Stimulated activated CD8-positive, alpha-beta memory T cell treated with anti-CD3 and anti-CD28 coated beads, Interleukin-4, amount 100 ng/mL, for 24 hours (primary cell): ENCODE data around the gene SNX19.
"Not testable (repeated sequence)": the region's sequence is repeated elsewhere in the genome, so short reads cannot be mapped to it uniquely, and the experiment has no call there.

Experiments used
- DNase-seq: peaks from one replicate; pipeline ENCODE4 v3.0.0-alpha.2; 2020; ENCODE audit warnings: low read depth

The SNX19 gene

DNA sequence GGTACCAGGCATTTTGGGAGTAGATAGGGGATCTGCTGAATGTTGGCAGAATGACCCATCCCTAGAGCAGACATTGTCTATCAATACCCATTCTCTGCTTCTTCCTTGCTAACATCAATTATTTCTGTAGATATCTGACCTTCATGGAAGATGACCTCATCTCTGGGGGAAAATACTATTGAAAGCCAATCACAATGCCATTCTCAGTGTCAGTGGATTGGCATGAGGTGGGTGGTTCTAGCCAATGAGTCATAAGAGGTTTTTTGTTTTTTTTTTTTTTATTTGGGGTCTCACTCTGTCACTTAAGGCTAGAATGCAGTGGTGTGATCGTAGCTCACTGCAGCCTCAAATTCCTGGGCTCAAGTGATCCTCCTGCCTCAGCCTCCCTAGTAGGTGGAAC lies 42.5 kb downstream of the SNX19 start:
- DNase-seq, result no peak

DNA sequence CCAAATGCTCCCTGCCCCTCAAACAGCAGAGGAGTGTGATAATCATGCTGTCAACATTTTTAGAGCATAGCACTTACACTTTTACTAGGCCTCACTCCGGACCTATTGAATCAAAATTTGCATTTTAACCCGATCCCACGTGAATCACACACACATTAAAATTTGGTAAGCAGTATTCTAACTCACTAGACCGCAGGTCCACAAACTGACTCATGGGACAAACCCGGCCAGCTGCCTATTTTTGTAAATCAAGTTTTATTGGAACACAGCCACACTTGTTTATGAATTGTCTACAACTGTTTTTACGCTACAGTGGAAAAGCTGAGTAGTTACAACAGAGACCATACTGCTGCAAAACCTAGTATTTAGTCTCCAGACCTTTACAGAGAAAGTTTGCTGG lies 43.3 kb downstream of the SNX19 start:
- DNase-seq, result no peak

DNA sequence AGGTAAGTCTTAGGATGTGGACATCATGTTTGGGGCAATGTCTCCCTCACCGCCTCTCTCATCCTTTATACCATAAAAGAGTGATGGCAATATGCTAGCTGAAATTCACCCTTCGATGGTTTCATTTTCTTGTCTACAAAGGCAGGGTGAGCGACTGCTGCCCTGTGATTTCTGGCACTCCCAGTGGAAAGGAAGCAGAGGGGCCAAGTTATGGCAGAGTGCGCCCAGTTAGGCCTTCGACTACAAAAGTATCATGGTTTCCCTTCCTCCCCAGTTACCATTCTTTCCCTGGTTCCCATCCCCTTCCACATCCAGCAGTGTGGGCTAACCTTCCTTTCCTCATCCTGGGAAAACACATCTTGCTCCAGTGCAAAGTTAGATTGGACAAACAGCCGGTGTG lies 43.8 kb downstream of the SNX19 start:
- no peak for DNase-seq

DNA sequence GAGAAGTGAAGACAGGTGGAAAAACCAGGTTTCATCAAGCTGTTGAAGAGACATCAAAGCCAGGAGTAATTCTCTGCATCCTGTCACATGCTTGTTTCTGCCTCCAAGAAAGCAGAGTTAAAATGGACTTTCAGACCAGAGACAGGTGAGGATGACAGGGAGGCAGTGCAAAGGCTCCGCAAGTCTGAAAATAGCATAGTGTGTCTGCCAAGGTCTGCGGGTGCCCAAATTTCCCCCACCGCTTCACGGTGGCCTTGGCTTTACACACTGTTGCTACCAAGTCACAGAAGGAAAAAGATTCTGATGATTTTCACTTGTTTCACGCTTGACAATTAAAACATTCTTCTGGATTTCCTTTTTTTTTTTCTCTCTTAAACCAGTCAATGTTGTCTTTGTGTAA lies 44.2 kb downstream of the SNX19 start:
- no peak for DNase-seq

DNA sequence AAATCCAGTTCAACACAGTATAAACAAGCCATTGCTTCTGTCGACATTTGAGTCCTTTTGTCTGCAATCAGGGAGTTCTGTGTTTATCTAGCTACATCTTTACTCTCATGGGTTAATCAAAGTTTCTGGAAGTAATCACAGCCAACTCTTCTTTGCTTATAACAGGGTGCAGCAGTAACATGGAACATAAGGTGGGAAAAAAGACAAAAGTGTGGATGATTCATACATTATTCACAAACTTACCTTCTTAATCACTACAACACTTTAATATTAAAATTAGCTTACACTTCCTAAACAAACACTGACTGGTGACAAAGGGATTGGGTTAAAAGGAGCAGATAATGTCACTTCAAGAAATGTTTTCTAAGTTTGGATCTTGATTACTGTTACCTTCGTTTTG lies 44.7 kb downstream of the SNX19 start:
- no peak for DNase-seq

DNA sequence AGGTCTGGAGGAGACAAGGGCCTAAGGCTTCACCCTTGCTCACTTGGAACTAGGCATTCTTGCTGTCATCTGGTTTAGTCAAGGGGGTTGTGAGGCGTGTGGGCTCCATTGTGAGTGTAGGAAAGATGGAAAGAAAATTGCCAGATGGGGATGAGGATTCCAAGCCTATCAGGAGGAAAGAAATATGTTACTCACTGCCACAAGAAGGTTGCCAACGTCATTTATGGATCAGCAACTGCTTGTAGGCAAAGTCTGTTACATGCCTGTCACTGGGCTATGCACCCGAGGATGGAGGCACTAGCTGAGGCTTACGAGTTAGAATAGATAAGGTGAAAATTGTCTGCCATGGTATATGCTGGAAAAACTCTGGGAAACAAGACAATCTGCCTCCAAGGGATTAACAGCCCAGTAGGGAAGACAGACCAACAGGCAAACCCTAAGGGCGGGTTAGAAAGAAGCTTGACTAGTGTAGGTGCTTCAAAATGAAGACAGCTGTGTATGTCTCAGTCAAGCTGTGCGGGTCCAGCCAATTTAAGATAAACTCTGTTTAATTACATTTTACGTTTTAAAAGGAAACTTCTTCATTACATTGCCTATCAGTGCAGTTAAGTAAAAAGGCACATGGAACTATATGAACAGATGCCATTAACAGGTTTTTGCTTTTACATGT lies 47.4 kb downstream of the SNX19 start:
- DNase-seq, result no peak

DNA sequence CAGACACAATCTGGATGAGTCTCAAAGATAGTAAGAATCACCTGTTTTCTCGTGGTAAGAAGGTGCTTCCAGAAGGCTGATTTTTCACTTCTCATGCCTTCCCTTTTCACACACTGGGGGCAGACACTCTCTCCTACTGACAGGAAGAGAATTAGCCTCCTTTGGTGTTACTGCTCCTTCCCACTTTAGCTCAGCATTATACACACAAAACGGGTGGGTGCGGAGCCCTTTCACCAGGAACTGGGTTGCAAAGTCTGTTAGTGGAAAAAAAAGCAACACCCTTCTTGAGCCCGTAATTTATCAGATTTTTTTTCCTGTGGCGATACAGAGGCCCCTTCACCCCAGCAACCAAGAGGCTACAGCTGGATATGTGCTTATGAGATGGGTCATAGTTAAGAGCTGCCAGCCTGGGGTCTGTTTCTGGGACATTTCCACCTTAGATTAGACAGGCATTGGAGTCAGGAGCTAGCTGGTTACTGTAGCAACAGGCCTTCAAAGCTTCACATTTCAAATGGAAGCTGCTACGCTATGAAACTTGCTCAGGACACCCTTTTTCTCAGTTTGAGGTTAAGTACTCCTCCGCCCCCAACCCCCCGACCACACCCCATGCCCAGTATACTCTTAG lies 48.1 kb downstream of the SNX19 start:
- DNase-seq, result no peak

DNA sequence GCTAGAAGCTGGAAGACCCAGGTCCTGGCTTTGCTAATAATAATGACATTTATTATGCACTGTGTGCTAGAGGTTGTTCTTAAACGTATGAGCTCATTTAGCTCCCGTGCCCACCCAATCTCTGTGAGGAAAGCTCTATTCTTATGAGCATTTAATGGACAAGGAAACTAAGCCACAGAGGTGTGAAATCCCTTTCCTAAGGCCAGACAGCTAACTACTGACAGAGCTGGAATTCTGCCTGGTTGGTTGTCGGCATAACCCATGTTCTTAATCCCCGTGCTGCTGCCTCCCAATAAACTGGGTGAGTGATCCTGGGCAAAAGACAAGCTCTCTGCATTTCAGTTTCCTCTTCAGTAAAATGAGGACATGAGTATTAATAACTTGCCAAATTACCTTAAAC lies 49.4 kb downstream of the SNX19 start:
- no peak for DNase-seq

DNA sequence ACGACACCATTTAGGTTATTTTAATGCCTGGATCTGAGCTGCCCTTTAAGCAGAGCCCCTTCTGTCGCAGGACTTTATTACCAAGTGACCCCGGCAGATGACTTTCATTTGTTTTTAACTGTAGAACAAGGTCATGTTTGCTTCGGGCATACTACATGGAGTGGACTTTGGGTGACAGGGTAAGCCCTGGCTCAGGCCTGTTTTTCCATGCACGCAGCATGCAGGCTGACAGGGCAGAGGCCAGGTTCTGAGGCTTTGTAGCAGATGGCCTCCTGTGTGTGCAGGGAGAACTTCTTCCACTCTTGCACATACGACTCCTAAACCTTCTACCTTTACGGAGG lies 50.5 kb downstream of the SNX19 start:
- no peak for DNase-seq

DNA sequence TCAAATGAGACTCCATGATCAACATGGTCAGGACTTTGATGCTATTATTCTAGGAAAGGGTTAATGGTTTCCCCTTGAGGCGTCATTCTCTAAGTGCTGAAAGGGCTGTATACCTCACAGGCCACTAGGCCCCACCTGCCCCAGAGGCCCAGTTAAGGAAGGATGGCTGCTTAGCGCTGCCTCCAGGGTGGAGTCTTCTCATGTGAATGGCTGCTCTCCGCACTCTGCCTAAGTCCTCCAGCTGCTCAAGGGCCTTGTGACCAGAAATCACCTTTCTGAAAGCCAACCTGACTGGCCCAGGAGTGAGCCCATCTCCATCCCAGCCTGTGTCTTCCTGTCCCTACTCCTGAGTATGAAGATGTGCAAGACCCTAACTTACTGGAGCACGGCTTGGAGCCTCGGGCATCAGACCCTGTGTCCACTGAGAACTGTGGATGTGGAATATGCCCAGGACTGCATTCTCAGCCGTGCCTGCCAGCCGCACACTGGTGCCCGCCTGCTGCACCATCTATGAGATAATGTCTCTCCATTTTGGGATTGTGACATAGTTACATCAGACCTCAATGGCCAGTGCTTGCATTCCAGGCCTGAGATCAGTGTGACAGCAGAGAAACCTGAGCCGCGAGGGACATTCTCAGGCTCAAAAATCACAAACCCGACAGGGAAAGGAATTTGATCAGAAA lies 51.0 kb downstream of the SNX19 start:
- DNase-seq, result no peak

DNA sequence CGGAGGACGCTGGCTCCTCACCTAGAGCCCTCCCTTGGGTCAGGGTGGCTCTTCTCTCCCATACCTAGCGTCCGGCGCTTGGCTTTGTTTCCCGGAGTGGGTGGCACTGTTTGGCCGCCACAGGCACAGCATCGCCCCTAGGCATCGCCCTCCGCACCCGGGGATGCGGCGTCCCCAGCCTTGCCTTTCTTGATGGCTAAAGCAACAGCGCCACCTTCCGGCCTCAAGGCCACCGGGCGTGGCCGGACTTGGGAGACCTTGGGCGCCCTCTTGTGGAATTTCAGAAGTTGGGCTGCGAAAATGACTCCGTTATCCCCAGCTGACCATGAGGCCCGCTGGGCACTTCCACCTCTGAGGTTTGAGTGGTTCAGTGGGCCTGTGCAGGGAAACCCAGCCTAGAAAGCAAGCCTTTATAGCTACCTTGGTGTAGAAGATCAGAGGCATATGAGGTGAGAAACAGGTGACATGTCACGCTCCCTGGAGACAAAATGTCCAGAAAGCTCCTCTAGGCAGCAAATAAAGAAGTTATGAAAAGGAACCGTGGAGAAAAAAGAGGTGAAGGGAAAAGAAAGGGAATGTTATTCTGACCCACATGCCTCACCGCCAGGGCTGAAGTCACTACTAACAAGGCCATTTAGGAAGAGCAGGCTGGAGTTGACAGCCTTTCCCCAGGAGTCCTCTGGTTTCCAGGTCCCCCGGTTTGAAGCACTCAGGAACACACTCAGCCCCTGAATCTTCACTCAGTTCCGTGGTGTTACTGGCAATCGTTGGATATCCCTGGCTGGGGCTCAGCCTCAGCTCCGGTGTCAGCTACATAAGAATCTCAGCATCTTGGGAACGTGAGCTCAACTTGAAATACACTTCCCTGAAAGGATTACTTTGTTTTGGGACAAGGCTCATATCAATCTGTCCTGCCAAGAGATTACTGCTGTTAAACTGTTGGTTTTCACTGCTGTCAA lies 54.1 kb downstream of the SNX19 start:
- DNase-seq, result peak; percentile 79

DNA sequence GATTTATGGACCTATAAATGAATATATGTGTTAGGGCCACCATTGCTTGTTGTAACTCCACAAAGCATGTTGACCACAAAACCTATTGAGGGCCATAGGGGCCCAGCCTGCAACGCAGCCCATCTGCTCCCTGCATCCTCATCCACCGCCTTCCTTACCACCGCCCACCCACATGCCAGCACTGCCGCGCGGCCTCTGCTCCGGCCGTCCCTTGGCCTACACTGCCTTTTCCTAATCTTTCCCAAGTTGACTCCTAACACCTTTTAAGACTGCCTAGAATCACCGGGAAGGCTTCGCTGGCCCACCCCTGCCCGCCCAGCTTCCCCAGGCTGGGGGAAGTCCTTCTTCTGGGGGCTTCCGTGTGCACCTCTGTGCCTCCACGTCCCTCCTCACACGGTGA lies 55.0 kb downstream of the SNX19 start:
- no peak for DNase-seq

DNA sequence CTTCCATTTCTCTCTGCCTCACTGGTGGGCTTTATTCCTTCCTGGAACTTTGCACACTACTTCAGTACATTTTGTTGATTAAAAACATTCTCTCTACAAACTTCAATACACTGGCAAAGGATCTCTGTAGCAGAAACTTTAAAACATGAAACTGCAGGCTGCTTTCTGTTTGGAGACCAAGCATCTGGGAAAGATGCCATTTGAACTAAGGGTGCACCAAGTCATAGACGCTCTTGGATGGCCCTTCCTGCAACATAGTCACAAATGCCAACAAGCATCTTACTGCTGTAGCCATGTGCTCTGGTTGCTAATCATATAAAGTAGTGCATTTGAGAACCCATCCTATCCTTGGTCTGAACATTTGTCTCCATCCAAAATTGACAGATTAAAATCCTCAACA lies 56.4 kb downstream of the SNX19 start:
- no peak for DNase-seq

DNA sequence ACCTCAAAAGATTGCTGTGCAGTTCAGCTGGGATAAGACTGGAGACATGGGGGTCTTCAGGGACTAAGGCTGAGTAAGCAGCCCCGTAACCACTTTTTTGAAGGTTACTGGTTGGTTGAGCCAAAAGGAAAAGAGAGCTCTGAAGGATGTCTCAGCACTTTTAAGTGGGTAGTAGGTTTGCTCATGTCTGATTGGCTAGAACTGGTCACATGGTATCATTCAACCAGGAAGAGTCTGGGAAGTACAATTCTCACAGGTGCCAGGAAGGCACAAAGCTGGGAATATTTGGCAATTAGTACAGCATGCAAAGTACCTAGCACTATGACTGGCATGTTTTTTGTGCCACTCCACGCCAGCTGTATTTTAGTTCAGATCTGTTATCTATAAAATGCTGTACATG lies 58.1 kb downstream of the SNX19 start:
- no peak for DNase-seq

DNA sequence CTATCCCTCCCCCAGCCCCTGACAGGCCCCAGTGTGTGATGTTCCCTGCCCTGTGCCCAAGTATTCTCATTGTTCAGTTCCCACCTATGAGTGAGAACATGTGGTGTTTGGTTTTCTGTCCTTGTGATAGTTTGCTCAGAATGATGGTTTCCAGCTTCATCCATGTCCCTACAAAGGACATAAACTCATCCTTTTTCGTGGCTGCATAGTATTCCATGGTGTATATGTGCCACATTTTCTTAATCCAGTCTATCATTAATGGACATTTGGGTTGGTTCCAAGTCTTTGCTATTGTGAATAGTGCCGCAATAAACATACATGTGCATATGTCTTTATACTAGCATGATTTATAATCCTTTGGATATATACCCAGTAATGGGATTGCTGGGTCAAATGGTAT lies 60.6 kb downstream of the SNX19 start:
- DNase-seq, result not testable (repeated sequence)

DNA sequence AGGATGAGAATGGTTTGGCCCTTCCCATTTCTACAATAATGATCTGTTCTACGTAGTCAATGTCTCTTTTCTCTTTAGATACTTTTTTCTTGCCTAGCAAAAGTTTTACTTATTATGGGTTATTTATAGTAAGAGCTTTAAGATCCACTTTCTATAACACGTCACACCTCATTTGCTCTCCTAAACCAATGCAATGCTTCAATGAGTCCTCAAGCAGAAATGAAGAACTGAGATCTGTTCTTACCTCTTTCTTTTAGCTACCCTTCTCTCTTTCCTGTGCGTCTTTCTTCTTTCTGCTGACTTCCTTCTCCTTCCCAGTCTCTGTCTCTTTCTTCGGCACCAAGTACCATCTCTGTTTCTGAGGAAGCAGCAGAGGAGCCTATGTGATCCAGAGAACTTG lies 61.8 kb downstream of the SNX19 start:
- DNase-seq, result no peak

DNA sequence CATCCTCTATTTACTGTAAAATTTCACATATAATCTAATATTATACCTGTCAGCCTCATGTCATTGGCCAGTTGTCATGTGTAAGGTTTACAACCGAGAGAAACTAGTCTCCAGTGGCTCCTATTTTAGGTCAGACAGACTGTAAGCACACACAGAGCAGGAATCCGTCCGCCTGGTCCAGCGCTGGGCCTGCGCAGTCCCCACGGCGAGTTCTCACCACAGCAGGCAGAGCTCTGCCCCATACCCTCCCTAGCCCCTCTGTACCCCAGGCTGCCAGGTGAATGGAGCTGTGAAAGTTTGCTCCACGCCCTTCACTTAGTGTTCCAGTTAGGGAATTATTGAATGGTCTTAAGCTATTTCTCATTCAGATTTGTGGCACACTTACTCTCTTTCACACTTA lies 63.7 kb downstream of the SNX19 start:
- no peak for DNase-seq

DNA sequence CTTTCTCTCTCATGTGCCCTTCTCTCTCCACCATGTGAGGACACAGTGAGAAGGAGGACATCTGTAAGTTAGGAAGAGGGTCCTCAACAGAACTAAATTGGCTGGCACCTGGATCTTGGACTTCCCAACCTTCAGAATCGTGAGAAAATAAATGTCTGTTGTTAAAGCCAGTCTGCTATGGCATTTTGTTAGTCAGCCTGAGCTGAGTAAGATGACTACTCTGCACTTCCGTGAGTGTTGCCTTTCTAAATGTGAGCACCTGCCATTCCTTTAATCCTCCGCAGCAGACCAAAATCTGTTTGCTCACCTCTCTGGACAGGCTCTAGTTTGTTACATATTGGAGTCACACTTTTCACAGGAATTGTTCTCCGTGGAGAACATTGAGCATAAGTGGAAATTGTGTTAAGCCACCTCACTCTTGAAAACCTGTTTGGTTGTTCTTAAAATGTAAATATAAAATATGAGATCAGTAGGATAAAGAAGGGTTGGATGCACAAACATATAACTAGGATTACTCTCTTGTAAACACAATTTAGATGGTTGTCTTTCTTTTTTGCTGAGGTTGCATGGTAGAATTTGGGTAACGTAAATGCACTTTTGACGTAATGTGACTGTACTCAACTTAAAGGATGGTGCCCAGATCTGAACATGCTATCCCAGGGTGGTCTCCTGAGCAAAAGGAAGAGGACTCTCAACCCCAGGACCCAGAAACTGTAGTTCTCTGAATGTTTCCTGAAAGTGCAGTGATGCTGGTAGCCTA lies 65.9 kb downstream of the SNX19 start:
- no peak for DNase-seq

DNA sequence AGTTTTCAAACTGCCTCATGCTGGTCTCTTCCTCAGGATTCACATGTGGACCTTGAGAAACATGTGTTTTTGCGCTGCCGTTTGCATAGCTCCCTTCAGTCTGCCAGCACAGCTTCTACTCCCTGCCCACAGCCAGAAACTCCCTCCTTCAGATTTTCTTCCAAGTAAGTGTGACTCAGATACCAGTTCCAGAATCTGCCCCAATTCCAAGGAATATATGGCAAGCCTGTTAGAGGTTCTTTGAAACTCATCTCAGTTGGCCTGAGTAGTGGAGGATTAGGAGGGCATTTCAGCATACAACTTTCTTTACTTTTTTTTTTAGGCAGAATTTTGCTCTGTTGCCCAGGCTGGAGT lies 67.1 kb downstream of the SNX19 start:
- DNase-seq, result no peak

DNA sequence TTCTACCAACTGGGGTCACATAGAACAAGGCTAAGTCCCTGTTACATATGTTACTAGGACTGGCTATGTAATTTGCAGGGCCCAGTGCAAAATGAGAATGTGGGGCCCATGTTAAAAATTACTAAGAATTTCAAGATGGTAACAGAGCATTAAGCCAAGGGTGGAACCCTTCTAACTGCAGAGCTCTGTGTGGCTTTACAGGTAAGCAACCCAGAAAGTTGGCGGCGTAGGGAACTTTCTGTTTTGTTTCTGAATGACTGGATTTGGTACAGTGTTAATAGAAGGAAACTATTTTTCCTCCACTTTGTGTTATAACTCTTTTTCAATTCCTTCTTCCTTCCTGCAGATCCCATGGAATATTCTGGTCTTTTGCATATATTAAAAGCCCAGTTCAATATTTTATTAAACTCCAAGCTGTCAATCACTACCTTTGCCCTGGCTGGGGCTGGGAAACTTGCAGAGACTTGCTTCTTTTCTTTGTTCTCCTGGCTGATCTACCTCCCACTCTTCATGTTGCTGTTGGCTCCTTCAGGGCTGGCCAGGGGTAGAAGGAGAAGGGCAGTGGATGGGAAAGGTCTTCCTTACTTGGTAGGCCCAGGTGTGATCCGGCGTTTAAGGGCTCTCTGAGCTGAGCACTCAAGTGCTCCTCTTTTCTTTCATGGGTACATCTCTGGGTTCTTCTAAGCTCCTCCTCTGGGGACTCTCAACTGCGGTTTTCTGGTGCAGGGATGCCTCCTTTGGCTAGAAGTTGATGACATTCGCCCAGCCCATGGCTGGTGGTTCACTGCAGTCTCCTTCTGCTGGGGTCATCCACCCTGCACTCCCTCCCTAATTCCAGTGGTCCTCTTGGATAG lies 67.7 kb downstream of the SNX19 start:
- DNase-seq, result no peak

DNA sequence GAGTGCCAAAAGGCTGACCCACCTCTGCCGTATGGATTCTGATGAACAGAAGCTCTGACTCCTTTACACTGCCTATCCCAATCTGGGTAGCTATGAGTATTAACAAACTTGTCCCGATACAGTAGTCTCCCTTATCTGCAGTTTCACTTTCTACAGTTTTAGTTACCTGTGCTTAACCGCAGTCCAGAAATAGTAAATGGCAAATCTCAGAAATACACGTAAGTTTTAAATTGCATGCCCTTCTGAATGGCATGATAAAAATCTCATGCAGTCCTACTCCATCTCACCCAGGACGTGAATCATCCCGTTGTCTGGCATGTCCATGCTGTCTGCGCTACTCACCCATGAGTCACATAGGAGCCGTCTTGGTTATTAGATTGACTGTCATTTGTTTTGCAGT lies 68.8 kb downstream of the SNX19 start:
- no peak for DNase-seq
